H1 (cell line): Measurements from ENCODE around the gene MAP2K5. TPM values are rescaled to one million over a fixed set of nuclear protein-coding genes. Genes with fewer than 3 reads are reported as not detected.

Experiments
- CTCF ChIA-PET: fragments of 300-600 bp; sonication (Branson Sonifier 250); formaldehyde crosslinking; loops from one replicate; lab custom pipeline; 2021; ENCODE audit not compliant: partially characterized antibody; lab: Charles Lee
- POLR2A ChIA-PET: fragments of 300-600 bp; sonication (Branson Sonifier 250); formaldehyde crosslinking; loops from one replicate; lab custom pipeline; 2021; ENCODE audit warnings: inconsistent platforms; ENCODE audit not compliant: partially characterized antibody; lab: Charles Lee
- DNase-seq, 2 experiments: peaks; one replicate each; pipeline versions ENCODE4 v3.0.0 to v3.0.0-alpha.2; 2010 to 2022; ENCODE audit warnings: low spot score in 2 of 2, low read depth in 1 of 2, mixed read lengths in 1 of 2
- FAIRE-seq: peaks from 2 replicates; lab custom pipeline; 2011; peaks lifted over from hg19 to GRCh38; lab: Jason Lieb, UNC
- H2AFZ ChIP-seq: 2 replicates; pipeline ENCODE4 v1.8.1; 2012; ENCODE audit warnings: low read length, inconsistent platforms
- H2AK5ac ChIP-seq: 2 replicates; pipeline ENCODE4 v1.6.1; 2013; ENCODE audit warnings: low read depth, low read length
- H2BK120ac ChIP-seq: replicated peaks from 2 replicates; pipeline ENCODE3; 2013; ENCODE audit warnings: low read depth, low read length, inconsistent platforms
- H2BK12ac ChIP-seq: 2 replicates; pipeline ENCODE4 v1.6.1; 2013; ENCODE audit warnings: low read depth, low read length
- H2BK15ac ChIP-seq: 2 replicates; pipeline ENCODE4 v1.6.1; 2013; ENCODE audit warnings: low read length
- H2BK20ac ChIP-seq: 2 replicates; pipeline ENCODE4 v1.6.1; 2013; ENCODE audit warnings: low read length
- H2BK5ac ChIP-seq: 2 replicates; pipeline ENCODE4 v1.6.1; 2013; ENCODE audit warnings: low read depth, low read length
- H3K14ac ChIP-seq: 2 replicates; pipeline ENCODE4 v1.6.1; 2013; ENCODE audit warnings: inconsistent platforms; ENCODE audit not compliant: insufficient read length
- H3K18ac ChIP-seq: 2 replicates; pipeline ENCODE4 v1.6.1; 2013; ENCODE audit warnings: low read length; ENCODE audit errors: extremely low read depth
- H3K23ac ChIP-seq: 2 replicates; pipeline ENCODE4 v1.6.1; 2013; ENCODE audit warnings: inconsistent platforms; ENCODE audit not compliant: insufficient read length
- H3K23me2 ChIP-seq: 2 replicates; pipeline ENCODE4 v1.6.1; 2013; ENCODE audit warnings: low read depth, low read length
- H3K27ac ChIP-seq: 2 replicates; pipeline ENCODE4 v1.6.1; 2011; ENCODE audit warnings: low read depth, low read length, inconsistent platforms
- H3K27me3 ChIP-seq, 4 experiments: replicated peaks in 1 of 4; 1 replicate in 1 of 4; 2 replicates in 3 of 4; pipeline versions ENCODE4 v1.6.1 to v1.8.1; 2011 to 2013; ENCODE audit warnings: low read length in 3 of 4, mild to moderate bottlenecking in 3 of 4, inconsistent platforms in 2 of 4, mixed read lengths in 2 of 4, moderate library complexity in 1 of 4; ENCODE audit not compliant: control insufficient read depth in 3 of 4, insufficient read depth in 3 of 4; ENCODE audit errors: extremely low read depth in 1 of 4
- H3K36me3 ChIP-seq, 4 experiments: 2 replicates each; pipeline versions ENCODE4 v1.6.1 to v1.8.1; 2011 to 2013; ENCODE audit warnings: mild to moderate bottlenecking in 4 of 4, low read length in 3 of 4, moderate library complexity in 2 of 4, control low read depth in 1 of 4, inconsistent platforms in 1 of 4; ENCODE audit not compliant: insufficient read depth in 4 of 4, control insufficient read depth in 2 of 4
- H3K4ac ChIP-seq: replicated peaks from 2 replicates; pipeline ENCODE3; 2013; ENCODE audit warnings: low read length, low read depth, mixed read lengths, inconsistent platforms; ENCODE audit not compliant: insufficient read length
- H3K4me1 ChIP-seq, 4 experiments: replicated peaks in 1 of 4; 1 replicate in 1 of 4; 2 replicates in 3 of 4; pipeline versions ENCODE4 v1.6.1 to v1.8.1; 2011 to 2013; ENCODE audit warnings: low read length in 3 of 4, inconsistent platforms in 2 of 4, mixed read lengths in 1 of 4; ENCODE audit not compliant: insufficient read depth in 4 of 4, control insufficient read depth in 3 of 4
- H3K4me2 ChIP-seq, 2 experiments: 2 replicates each; pipeline versions ENCODE4 v1.6.1 to v1.8.1; 2011 to 2013; ENCODE audit warnings: low read depth in 2 of 2, low read length in 2 of 2, control low read depth in 1 of 2, inconsistent platforms in 1 of 2, mild to moderate bottlenecking in 1 of 2; ENCODE audit not compliant: insufficient read depth in 1 of 2
- H3K4me3 ChIP-seq, 4 experiments: fragments of 200-600, 300-600 bp in 1 of 4; sonication (generic), shearing (Covaris generic), sonication (Bioruptor Twin) in 1 of 4; 2 replicates each; pipeline versions ENCODE4 v1.5.1 to v1.8.1; 2011 to 2016; ENCODE audit warnings: low read length in 4 of 4, low read depth in 3 of 4, control low read depth in 2 of 4, inconsistent platforms in 2 of 4, mild to moderate bottlenecking in 2 of 4, mixed read lengths in 1 of 4, moderate library complexity in 1 of 4; ENCODE audit not compliant: insufficient read depth in 2 of 4; ENCODE audit errors: extremely low read depth in 1 of 4
- H3K56ac ChIP-seq: replicated peaks from 2 replicates; pipeline ENCODE3; 2013; ENCODE audit warnings: low read depth, mild to moderate bottlenecking, mixed read lengths, low read length, inconsistent platforms; ENCODE audit not compliant: insufficient read length
- H3K79me1 ChIP-seq: 2 replicates; pipeline ENCODE4 v1.6.1; 2013; ENCODE audit warnings: low read depth, low read length, control low read depth
- H3K79me2 ChIP-seq, 2 experiments: 2 replicates each; pipeline versions ENCODE4 v1.6.1 to v1.8.1; 2012 to 2013; ENCODE audit warnings: low read length in 2 of 2, mild to moderate bottlenecking in 2 of 2, inconsistent platforms in 1 of 2; ENCODE audit not compliant: insufficient read depth in 2 of 2, control insufficient read depth in 1 of 2
- H3K9ac ChIP-seq, 4 experiments: replicated peaks in 1 of 4; 1 replicate in 1 of 4; 2 replicates in 3 of 4; pipeline versions ENCODE4 v1.6.1 to v1.8.1; 2011 to 2013; ENCODE audit warnings: low read depth in 3 of 4, low read length in 3 of 4, control low read depth in 2 of 4, mild to moderate bottlenecking in 2 of 4, moderate library complexity in 2 of 4, inconsistent platforms in 1 of 4; ENCODE audit errors: extremely low read depth in 1 of 4
- H3K9me3 ChIP-seq, 2 experiments: 2 replicates each; pipeline versions ENCODE4 v1.6.1 to v1.8.1; 2012 to 2013; ENCODE audit warnings: mild to moderate bottlenecking in 2 of 2, moderate library complexity in 2 of 2, control low read depth in 1 of 2, inconsistent platforms in 1 of 2, low read depth in 1 of 2, low read length in 1 of 2, mixed read lengths in 1 of 2; ENCODE audit not compliant: insufficient read depth in 2 of 2
- H4K20me1 ChIP-seq, 2 experiments: replicated peaks in 1 of 2; 2 replicates each; pipeline versions ENCODE3 to v1.8.1; 2011 to 2013; ENCODE audit warnings: inconsistent platforms in 2 of 2, low read length in 2 of 2, mild to moderate bottlenecking in 1 of 2; ENCODE audit not compliant: insufficient read depth in 2 of 2, control insufficient read depth in 1 of 2
- H4K5ac ChIP-seq: 2 replicates; pipeline ENCODE4 v1.6.1; 2013; ENCODE audit warnings: low read length, low read depth, mixed read lengths, inconsistent platforms; ENCODE audit not compliant: insufficient read length
- H4K8ac ChIP-seq: 2 replicates; pipeline ENCODE4 v1.8.0; 2013; ENCODE audit warnings: mild to moderate bottlenecking, moderate library complexity, low read length, inconsistent platforms; ENCODE audit not compliant: insufficient read depth; ENCODE audit errors: extremely low read depth
- H4K91ac ChIP-seq: replicated peaks from 2 replicates; pipeline ENCODE3; 2013; ENCODE audit warnings: low read length, mixed read lengths, inconsistent platforms; ENCODE audit not compliant: insufficient read length
- BCL11A ChIP-seq, 2 experiments: IDR thresholded peaks; one replicate each; pipeline ENCODE4 v1.6.1; 2011; ENCODE audit warnings: low read depth in 2 of 2, low read length in 2 of 2, mild to moderate bottlenecking in 2 of 2
- FOSL1 ChIP-seq: IDR thresholded peaks from 2 replicates; pipeline ENCODE4 v1.6.1; 2011; ENCODE audit warnings: mild to moderate bottlenecking, low read depth, low read length, moderate library complexity; ENCODE audit not compliant: insufficient read depth
- MAX ChIP-seq: IDR thresholded peaks from 2 replicates; pipeline ENCODE4 v1.6.1; 2012; ENCODE audit warnings: inconsistent platforms
- NANOG ChIP-seq: IDR thresholded peaks from 2 replicates; pipeline ENCODE4 v1.6.1; 2011; ENCODE audit warnings: low read length, low read depth, mild to moderate bottlenecking, inconsistent platforms; ENCODE audit not compliant: insufficient read depth, poor library complexity, severe bottlenecking
- PHF8 ChIP-seq: fragments of 200-600 bp; sonication (generic); conservative IDR thresholded peaks from 2 replicates; pipeline ENCODE4 v1.7.1; 2012; ENCODE audit warnings: low read depth, mild to moderate bottlenecking, inconsistent platforms, low read length, moderate library complexity
- POLR2AphosphoS5 ChIP-seq: IDR thresholded peaks from 2 replicates; pipeline ENCODE4 v1.6.1; 2011; ENCODE audit warnings: low read depth, low read length
- POU5F1 ChIP-seq: IDR thresholded peaks from 2 replicates; pipeline ENCODE4 v1.6.1; 2011; ENCODE audit warnings: low read depth, mild to moderate bottlenecking, low read length, moderate library complexity
- SAP30 ChIP-seq: fragments of 300-600 bp; sonication (generic); IDR thresholded peaks from 2 replicates; pipeline ENCODE4 v1.7.1; 2012; ENCODE audit warnings: low read length, moderate library complexity, mild to moderate bottlenecking, inconsistent platforms; ENCODE audit not compliant: insufficient read depth, insufficient replicate concordance
- SIN3A ChIP-seq, 2 experiments: IDR thresholded peaks in 1 of 2; conservative IDR thresholded peaks in 1 of 2; 2 replicates each; pipeline ENCODE4 v1.6.1; 2011 to 2012; ENCODE audit warnings: low read length in 2 of 2, improper control_type of control experiment in 1 of 2, low read depth in 1 of 2, mild to moderate bottlenecking in 1 of 2
- TEAD4 ChIP-seq: IDR thresholded peaks from 2 replicates; pipeline ENCODE4 v1.6.1; 2012; ENCODE audit warnings: low read depth, low read length, inconsistent platforms, mixed read lengths
- USF2 ChIP-seq: IDR thresholded peaks from 2 replicates; pipeline ENCODE4 v1.6.1; 2011; ENCODE audit warnings: low read length, improper control_type of control experiment
- WGBS, 2 experiments: shearing (Covaris generic) in 1 of 2; methylation state at CpG; one replicate each; pipeline versions ENCODE4 v1.1.6 to v1.1.7; 2013 to 2015; ENCODE audit warnings: low lambda C conversion rate in 2 of 2, mixed read lengths in 2 of 2, inconsistent platforms in 1 of 2, low coverage in 1 of 2, missing lambda C conversion rate in 1 of 2; ENCODE audit not compliant: insufficient replicate concordance in 2 of 2, insufficient coverage in 1 of 2, insufficient read length in 1 of 2; ENCODE audit errors: extremely low coverage in 1 of 2, missing lambda C conversion rate in 1 of 2; 5-methylcytosine and 5-hydroxymethylcytosine counted together
- polyA plus RNA-seq, 7 experiments: library from polyadenylated mRNA; depleted of rRNA in 3 of 7; stranded (reverse) in 5 of 7; unstranded in 2 of 7; fragments of >200 nt in 5 of 7; fragments of 200-250 nt in 2 of 7; gene quantifications; 1 replicate in 5 of 7; 2 replicates in 1 of 7; 4 replicates in 1 of 7; pipeline versions ENCODE4 v1.2.1 to v1.2.3, GENCODE V29; 2011 to 2013; ENCODE audit warnings: missing spikeins in 2 of 7, mixed read lengths in 2 of 7
- total RNA-seq: library from RNA; stranded (reverse); fragmentation: NEBNext Ultra II Directional; extraction: Animal tissue kit (Norgen Biotek cat#: 25700); gene quantifications from 2 replicates; pipeline ENCODE4 v1.2.1, GENCODE V29; 2021

Gene MAP2K5
- total and polyA plus RNA-seq, 2 of the 8 experiments (the other 6 are each of a cell fraction or from before 2014, with no cell fraction given) = 4.4 to 15.8 TPM

DNA sequence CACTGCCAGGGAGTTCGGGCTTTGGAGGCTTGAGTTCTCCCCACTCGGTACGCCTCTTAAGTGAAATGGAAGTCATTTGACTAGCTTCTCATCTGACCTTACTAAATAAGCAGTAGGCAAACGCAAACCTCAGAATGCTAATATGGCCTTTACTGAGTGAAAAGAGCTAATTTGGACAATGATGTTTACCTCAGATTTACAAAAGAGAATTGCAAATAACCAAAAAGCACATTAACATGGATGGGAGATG is 298.9 kb downstream of the MAP2K5 start:
- Histone ChIP-seq H3K9ac (no peak overlapping the region), H3K4ac (no peak overlapping the region), H3K18ac (no peak overlapping the region), H3K27ac (no peak overlapping the region), H3K23ac (no peak overlapping the region), H3K56ac (no peak overlapping the region), H3K79me1 (no peaks in the 10 kb centered on the region), H4K91ac (no peak overlapping the region), H3K4me2 (peak overlapping the region; percentile 87), H4K20me1 (peaks cover 0 to 1% of the 10 kb centered on the region in 2 experiments), H3K36me3 (no peaks in the 10 kb centered on the region), H4K5ac (no peak overlapping the region), H2BK5ac (no peak overlapping the region), H4K8ac (no peak overlapping the region; the same call in 1 of the 2 replicates), H3K4me3 (peak overlapping the region in 1 of 4 experiments; percentile 97; a peak in 3 of 8 replicates), H2BK12ac (no peak overlapping the region), H3K79me2 (no peaks in the 10 kb centered on the region), H2BK15ac (no peak overlapping the region)
- CTCF ChIA-PET = interaction anchor here (0.5 to 1.5 kb wide), 5 partner anchors 12 to 598 kb away, joined by 3 to 4 read pairs (median 4); partner anchors contain the start of gene PIAS1
- POLR2A ChIA-PET = interaction anchor here (1.0 to 1.6 kb wide), 3 partner anchors 352 to 387 kb away, joined by 4 read pairs; no protein-coding TSS in a partner anchor
- FAIRE-seq = no peak
- 68% methylated on average over 4 of the region's 4 CpGs; no CpG with 5 or more reads in 1 of the 2 experiments for WGBS, 2 experiments
- TF ChIP-seq SIN3A (conservative IDR thresholded peaks at IDR 0.05 in 1 of 2, IDR thresholded peaks at IDR 0.05 in 1 of 2; ENCODE audit: low read depth in 1 of 2, low read length in 2 of 2) (no peak), TEAD4 (no peak), USF2 (no peak), POLR2AphosphoS5 (no peak), BCL11A (IDR thresholded peaks at IDR 0.05; ENCODE audit: low read depth in 2 of 2, low read length in 2 of 2) (no peak), SAP30 (no peak), POU5F1 (no peak), MAX (no peak), PHF8 (no peak), NANOG (no peak), FOSL1 (no peak)
- TF ChIP-seq, all 59 proteins: peak for 0
- H2BK120ac ChIP-seq = no peak overlapping the region
- H3K14ac ChIP-seq = no peak overlapping the region
- no peak for DNase-seq
- peaks cover 12% of the 10 kb centered on the region for H3K23me2 ChIP-seq
- no peak overlapping the region for H2AFZ ChIP-seq
- peaks cover 8 to 29% (median 18%) of the 10 kb centered on the region in 4 experiments for H3K4me1 ChIP-seq
- peaks cover 10 to 31% (median 26%) of the 10 kb centered on the region in 4 experiments for H3K27me3 ChIP-seq
- no peaks in the 10 kb centered on the region for H3K9me3 ChIP-seq
- H2AK5ac ChIP-seq = no peak overlapping the region
- no peak overlapping the region for H2BK20ac ChIP-seq
